Type B pancreatic cell (in vitro differentiated cells): ENCODE results near the gene SPG7. TPM values are rescaled to one million over a fixed set of nuclear protein-coding genes. Genes with fewer than 3 reads are reported as not detected.

Experiments
- DNase-seq: peaks from one replicate; pipeline ENCODE4 v3.0.0; 2021; ENCODE audit warnings: mixed read lengths; ENCODE audit not compliant: unreplicated experiment; ENCODE audit errors: extremely low spot score
- H3K27ac Mint-ChIP-seq: 2 replicates; pipeline ENCODE4 v1.8.0; 2021; ENCODE audit warnings: mild to moderate bottlenecking, mixed read lengths
- H3K27me3 Mint-ChIP-seq: 2 replicates; pipeline ENCODE4 v1.8.0; 2021; ENCODE audit warnings: mixed read lengths
- H3K36me3 Mint-ChIP-seq: 2 replicates; pipeline ENCODE4 v1.8.0; 2021; ENCODE audit warnings: mixed read lengths
- H3K4me1 Mint-ChIP-seq: one replicate; pipeline ENCODE4 v1.8.0; 2021; ENCODE audit warnings: mixed read lengths; ENCODE audit not compliant: unreplicated experiment
- H3K4me3 Mint-ChIP-seq: 2 replicates; pipeline ENCODE4 v1.8.0; 2021; ENCODE audit warnings: mild to moderate bottlenecking, mixed read lengths
- H3K9me3 Mint-ChIP-seq: 2 replicates; pipeline ENCODE4 v1.8.0; 2021; ENCODE audit warnings: mixed read lengths
- total RNA-seq: library from RNA; stranded (reverse); gene quantifications from 2 replicates; pipeline ENCODE4 v1.2.1, GENCODE V29; 2021; ENCODE audit warnings: low replicate concordance
- TF ChIP-seq, protein P1 (sequence below): fragments of 200-600 bp; sonication (generic); conservative IDR thresholded peaks from 2 replicates; pipeline ENCODE4 v1.5.0; 2021; ENCODE audit warnings: antibody characterized with exemption, mild to moderate bottlenecking

Gene SPG7
- total RNA-seq, 1 donor from 2014 or later: 129 TPM

- Mint-ChIP-seq H3K9me3 (no peaks in the 10 kb centered on the region), H3K4me3 (no peak overlapping the region), H3K4me1 (peaks cover 8% of the 10 kb centered on the region), H3K27ac (no peak overlapping the region), H3K27me3 (no peaks in the 10 kb centered on the region), H3K36me3 (peaks cover 11% of the 10 kb centered on the region)
- TF ChIP-seq, protein P1, sequence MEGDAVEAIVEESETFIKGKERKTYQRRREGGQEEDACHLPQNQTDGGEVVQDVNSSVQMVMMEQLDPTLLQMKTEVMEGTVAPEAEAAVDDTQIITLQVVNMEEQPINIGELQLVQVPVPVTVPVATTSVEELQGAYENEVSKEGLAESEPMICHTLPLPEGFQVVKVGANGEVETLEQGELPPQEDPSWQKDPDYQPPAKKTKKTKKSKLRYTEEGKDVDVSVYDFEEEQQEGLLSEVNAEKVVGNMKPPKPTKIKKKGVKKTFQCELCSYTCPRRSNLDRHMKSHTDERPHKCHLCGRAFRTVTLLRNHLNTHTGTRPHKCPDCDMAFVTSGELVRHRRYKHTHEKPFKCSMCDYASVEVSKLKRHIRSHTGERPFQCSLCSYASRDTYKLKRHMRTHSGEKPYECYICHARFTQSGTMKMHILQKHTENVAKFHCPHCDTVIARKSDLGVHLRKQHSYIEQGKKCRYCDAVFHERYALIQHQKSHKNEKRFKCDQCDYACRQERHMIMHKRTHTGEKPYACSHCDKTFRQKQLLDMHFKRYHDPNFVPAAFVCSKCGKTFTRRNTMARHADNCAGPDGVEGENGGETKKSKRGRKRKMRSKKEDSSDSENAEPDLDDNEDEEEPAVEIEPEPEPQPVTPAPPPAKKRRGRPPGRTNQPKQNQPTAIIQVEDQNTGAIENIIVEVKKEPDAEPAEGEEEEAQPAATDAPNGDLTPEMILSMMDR: no peak
- no peak for DNase-seq
These were observed 45.5 kb downstream of the SPG7 start for GRCh38 chr16:89553733-89554132.

DNA sequence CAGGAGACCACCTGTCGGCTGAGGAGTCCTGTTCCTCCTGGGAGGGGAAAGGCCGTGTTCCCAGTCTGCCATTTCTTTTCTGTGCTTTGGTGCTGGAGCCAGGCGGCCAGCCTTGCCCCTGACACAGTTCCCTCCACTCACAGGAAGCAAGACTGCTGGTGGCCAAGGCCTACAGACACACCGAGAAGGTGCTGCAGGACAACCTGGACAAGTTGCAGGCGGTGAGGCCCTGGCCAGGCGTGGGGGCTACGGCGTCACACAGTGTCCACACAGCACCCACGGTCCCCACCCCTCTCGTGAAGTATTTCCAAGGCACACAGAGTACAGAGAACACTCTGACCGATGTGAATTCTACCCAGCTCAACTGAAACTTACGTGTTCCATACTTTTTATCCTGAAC is 46.1 kb downstream of the SPG7 start:
- Mint-ChIP-seq H3K4me1 (peaks cover 8% of the 10 kb centered on the region), H3K4me3 (no peak overlapping the region), H3K27me3 (no peaks in the 10 kb centered on the region), H3K36me3 (peaks cover 11% of the 10 kb centered on the region), H3K9me3 (no peaks in the 10 kb centered on the region), H3K27ac (no peak overlapping the region)
- DNase-seq: no peak
- TF ChIP-seq, protein P1: no peak

DNA sequence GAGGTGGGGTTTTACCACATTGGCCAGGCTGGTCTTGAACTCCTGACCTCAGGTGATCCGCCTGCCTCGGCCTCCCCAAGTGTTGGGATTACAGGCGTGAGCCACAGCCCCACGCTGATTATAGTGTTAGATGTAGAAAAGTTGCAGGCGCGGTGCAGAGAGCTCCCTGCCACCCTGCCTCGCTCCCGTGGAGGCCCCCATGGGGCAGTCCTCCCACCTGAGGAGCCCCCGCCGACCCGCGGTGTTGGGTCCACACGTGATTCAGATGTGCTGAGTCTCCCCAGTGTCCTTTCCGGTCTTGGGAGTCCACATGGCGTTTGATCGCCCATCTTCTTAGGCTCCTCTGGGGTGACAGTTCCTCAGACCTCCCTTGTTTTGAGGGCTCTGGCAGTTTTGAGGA is 47.1 kb downstream of the SPG7 start:
- Mint-ChIP-seq H3K4me3 (no peak overlapping the region), H3K27ac (no peak overlapping the region), H3K36me3 (peaks cover 11% of the 10 kb centered on the region), H3K4me1 (peaks cover 8% of the 10 kb centered on the region), H3K9me3 (no peaks in the 10 kb centered on the region), H3K27me3 (no peaks in the 10 kb centered on the region)
- DNase-seq: no peak
- TF ChIP-seq, protein P1: no peak

DNA sequence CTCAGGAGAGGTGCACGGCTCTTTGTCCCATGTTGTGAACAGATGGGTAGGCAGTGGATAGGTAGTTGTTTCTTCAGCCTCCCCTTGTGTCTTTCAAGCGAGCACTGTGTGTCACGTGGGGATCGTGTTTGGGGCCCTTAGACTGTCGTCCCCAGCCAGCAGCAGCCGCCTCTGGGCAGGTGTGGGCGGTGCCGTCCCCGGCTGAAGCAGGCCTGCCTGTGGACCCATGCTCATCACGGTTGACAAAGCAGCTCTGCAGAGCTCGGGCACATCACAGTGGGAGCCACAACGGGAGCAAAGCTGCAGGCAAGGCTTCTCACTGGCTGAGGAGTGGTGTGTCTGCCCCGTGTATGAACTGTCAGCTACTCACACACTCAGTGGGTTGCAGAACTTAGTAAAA is 47.6 kb downstream of the SPG7 start:
- Mint-ChIP-seq H3K4me1 (peaks cover 8% of the 10 kb centered on the region), H3K4me3 (peak overlapping the region; percentile 41)

DNA sequence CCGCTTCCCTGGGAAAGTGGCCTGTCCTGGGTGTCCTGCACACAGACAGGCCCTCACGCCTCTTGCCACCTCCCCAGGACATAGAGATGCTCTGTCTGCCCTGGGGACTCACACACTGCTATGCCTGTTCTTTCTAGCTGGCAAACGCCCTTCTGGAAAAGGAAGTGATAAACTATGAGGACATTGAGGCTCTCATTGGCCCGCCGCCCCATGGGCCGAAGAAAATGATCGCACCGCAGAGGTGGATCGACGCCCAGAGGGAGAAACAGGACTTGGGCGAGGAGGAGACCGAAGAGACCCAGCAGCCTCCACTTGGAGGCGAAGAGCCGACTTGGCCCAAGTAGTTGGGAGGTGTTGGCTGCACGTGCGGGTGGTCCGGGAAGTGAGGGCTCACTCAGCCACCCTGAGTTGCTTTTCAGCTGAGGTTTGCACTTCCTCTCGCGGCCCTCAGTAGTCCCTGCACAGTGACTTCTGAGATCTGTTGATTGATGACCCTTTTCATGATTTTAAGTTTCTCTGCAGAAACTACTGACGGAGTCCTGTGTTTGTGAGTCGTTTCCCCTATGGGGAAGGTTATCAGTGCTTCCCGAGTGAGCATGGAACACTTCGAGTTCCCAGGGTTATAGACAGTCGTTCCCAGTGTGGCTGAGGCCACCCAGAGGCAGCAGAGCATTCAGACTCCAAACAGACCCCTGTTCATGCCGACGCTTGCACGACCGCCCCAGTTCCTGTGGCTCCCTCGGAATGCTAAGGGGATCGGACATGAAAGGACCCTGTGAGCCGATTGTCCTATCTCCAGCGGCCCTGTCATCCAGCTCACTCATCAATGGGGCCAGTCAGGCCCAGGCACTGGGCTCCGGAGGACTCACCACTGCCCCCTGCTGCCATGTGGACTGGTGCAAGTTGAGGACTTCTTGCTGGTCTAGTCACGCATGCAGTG is 48.8 kb downstream of the SPG7 start:
- Mint-ChIP-seq H3K4me3 (peak overlapping the region; percentile 81), H3K36me3 (peaks cover 19% of the 10 kb centered on the region), H3K27me3 (no peaks in the 10 kb centered on the region), H3K9me3 (no peaks in the 10 kb centered on the region), H3K4me1 (peaks cover 12% of the 10 kb centered on the region), H3K27ac (peak overlapping the region; percentile 86)
- DNase-seq: peak; percentile 85
- TF ChIP-seq, protein P1: peak; percentile 87

More for the DNA sequence above, 47.6 kb downstream of the SPG7 start:
- Mint-ChIP-seq H3K27ac (peak overlapping the region; percentile 49), H3K9me3 (no peaks in the 10 kb centered on the region), H3K27me3 (no peaks in the 10 kb centered on the region), H3K36me3 (peaks cover 11% of the 10 kb centered on the region)
- no peak for DNase-seq
- TF ChIP-seq, protein P1: no peak
